ENCODE data around the gene NCKAP5.

The NCKAP5 gene

DNA sequence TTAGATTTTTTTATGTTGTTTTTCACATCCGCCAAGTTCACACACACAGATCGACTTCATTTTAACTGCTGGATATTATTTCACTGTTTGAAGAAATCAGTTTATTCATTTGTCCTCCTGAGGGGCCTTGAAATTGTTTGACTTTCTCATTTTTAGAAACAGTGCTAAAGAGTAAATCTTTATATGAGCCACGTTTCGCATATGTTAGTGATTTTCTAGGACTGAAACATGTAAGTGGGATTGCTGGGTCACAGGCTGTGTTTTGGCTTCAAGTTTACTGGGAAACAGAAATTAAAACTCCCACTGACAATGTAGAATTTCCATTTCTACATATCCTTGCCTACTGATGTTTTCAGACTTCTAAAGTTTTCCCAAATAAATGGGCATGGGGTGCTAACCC is 363.8 kb downstream of the NCKAP5 start:
- no peak for DNase-seq (ENCODE audit: low spot score)

DNA sequence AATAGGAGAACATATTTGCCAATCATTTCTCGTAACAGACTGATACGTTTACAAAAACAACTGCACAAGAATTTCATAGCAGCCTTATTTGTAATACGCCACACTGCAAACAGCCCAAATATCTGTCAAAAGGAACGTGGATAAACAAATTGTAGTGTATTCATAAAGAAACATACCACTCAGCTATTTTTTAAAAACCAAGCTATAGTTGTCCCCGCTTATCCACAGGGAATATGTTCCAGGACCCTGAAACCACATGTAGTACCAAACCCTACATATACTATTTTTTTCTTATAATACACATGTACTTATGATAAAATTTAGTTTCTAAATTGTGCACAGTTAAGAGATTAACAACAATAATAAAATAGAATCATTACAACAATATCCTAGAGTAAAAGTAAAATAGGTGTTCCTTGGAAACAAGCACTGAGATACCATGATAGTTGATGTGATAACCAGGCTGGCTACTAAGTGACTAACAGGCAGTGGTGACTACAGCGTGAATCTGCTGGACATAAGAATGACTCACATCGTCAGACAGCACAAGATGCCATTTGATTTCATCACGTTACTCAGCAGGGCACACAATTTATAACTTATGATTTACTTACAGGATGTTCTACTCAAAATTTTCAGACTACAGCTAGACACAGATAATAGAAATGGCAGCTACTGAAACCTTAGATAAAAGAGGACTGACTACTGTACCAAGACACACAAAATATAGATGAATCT is 367.4 kb downstream of the NCKAP5 start:
- DNase-seq (ENCODE audit: low spot score): peak; percentile 62

- DNase-seq (ENCODE audit: low spot score): no peak
Observed at GRCh38 chr2:133198678-133199077, 369.6 kb downstream of the NCKAP5 start.

GRCh38 chr2:133197156-133197555 is 371.1 kb downstream of the NCKAP5 start:
- DNase-seq (ENCODE audit: low spot score): no peak

DNA sequence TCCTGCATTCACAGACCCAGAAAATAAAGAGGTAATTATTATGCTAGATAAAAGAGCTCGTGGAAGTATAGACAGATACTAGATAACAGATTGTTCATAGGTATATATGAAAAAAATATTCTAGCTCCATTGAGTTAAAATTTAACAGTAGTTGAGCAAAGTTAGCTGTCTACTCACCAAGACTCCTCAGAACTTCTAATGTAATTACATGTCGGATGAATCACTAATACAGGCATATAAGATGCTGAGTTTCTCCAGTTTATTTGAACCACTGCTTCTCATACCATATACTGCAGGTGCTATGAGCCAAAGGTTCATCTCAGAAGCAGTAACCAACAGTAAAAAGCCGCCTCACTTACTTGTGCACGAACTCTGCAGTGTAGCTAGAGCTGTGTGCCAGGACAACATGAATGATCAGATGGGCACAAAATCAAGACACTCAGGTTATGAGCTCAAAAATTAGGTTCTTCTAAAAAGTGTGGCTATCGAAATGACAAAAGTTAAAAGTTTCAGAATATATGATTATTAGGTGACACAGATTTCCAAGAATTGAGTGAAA is 373.4 kb downstream of the NCKAP5 start:
- no peak for DNase-seq (ENCODE audit: low spot score)

- no peak for DNase-seq (ENCODE audit: low spot score)
Observed at GRCh38 chr2:133194362-133194655, 374.0 kb downstream of the NCKAP5 start.

DNA sequence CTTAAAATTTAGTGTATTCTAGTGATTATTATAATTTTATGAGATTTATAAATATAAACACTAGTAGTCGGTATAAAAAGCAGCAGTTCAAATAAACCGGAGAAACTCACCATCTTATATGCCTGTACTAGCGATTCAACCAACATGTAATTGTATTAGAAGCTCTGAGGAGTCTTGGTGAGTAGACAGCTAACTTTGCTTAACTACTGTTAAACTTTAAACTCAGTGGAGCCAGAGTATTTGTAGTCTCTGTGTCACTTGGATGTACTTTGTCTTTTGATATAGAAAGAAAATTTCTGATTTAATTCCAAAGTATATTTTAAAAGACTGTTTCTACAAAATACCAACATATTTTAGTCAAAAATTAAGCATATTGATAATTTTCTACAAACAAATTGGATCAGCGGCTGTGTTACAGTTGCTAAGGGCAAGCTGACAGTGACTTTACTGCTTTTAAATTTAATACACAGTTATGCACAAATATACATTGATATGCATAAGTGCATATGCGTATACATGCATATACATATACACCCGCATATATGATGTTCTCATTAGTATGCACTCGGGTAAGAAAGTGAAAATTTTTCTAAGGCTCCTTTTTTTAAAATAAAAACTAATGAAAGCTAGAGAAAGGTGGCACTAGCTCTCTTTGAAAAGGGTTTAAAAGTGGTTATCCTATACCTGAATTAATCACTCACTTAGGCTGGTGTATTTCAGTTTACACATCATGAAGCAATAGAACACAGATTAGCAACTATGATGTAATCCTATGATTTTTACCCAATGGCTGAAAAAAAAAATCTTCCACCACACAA is 374.5 kb downstream of the NCKAP5 start:
- no peak for DNase-seq (ENCODE audit: low spot score)

- DNase-seq (ENCODE audit: low spot score): no peak
Observed at GRCh38 chr2:133192028-133192427, 376.2 kb downstream of the NCKAP5 start.

DNA sequence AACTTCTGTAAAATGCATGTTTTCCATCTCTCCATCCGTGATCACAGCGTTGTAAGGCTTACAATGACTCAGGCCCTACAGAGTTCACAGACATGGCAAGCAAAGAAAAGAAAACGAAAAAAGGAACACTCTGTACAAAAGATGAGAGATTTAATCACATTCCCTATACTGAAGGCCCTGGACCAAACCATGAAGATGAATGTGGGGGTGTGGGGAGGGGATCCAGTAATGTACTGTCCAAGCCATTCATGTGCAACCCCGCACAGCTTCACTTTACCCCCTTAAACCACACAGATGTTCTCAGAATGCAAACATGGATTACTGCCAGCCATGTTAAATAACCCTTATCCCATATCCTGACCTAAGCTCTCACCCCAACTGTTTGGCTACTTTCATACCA is 391.1 kb downstream of the NCKAP5 start:
- DNase-seq (ENCODE audit: low spot score): no peak

GRCh38 chr2:133175926-133176325 is 392.3 kb downstream of the NCKAP5 start:
- no peak for DNase-seq (ENCODE audit: low spot score)

GRCh38 chr2:133173224-133173623 is 395.0 kb downstream of the NCKAP5 start:
- no peak for DNase-seq (ENCODE audit: low spot score)

GRCh38 chr2:133171393-133172004 is 396.8 kb downstream of the NCKAP5 start:
- peak; percentile 71 for DNase-seq (ENCODE audit: low spot score)

GRCh38 chr2:133169274-133169912 is 398.9 kb downstream of the NCKAP5 start:
- DNase-seq (ENCODE audit: low spot score): peak; percentile 7

GRCh38 chr2:133167990-133168389 is 400.3 kb downstream of the NCKAP5 start:
- DNase-seq (ENCODE audit: low spot score): no peak

DNA sequence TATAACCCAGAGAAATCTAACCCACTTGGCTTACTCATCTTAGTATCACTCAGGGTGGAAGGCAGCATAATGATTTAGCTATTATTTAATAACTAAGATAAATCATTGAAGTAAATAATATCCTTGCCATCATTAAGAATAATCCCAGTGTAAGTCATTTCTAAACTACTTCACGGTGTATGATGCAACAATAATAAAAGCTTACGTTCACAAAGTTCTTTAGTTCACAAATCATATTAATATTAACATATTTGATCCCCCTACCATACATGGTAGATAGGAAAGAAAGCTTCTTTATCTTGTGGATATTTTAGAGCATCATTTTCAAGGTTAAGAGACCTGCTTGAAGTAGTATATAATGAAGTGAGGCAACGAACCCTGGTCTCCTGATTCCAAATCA is 401.0 kb downstream of the NCKAP5 start:
- no peak for DNase-seq (ENCODE audit: low spot score)

DNA sequence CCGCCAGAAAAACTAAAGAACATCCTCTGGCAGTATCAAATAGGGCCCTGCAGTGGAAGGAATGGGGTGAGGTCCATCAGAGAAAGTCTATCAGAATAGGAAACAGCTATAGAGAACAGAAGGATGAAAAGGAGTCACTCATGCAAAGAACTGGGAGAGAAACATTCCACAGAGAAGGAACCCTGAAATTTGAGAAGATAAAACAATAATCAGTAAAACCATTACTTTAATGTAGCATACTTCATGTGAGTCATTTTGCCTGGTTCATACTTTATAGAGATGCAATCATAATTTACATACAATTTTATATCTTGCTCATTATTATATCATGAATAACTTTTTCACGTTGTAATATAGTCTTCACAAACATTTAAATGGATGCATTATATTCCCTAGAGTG is 402.2 kb downstream of the NCKAP5 start:
- no peak for DNase-seq (ENCODE audit: low spot score)

DNA sequence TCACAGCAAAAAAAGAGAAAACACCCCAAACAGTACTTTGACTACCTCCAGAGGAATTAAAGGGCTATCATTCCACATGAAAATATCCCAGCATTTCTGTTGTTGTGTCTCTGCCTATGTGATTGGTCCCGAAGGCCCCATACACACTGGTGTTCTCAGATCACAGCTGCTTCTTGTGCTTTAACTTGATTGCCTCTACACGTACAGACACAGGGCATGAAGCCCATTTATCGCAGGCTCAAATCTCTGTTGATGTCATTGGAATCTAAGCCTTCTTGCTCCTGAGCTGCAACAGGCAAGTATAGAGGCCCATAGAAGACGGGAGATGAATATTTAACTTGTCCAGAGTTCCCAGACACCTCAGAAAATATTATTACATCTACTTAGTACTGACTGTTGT is 405.2 kb downstream of the NCKAP5 start:
- DNase-seq (ENCODE audit: low spot score): no peak

DNA sequence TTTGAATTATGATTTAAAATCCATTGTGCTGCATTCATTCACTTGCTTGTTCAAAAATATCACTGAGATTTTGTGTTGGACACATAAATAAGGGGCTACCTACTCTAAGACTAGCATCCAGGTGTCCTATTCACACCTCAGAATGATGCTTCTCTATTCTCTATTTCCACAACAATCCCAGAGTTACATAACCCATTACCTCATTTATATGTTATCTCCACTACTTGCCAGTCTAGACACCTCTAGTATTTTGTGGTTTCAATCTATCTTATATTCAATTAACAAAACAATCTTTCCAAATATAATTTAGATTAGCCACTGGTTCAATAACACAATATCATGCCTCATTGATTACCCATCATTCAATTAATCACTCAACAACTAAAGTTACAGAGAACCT is 409.8 kb downstream of the NCKAP5 start:
- DNase-seq (ENCODE audit: low spot score): no peak

DNA sequence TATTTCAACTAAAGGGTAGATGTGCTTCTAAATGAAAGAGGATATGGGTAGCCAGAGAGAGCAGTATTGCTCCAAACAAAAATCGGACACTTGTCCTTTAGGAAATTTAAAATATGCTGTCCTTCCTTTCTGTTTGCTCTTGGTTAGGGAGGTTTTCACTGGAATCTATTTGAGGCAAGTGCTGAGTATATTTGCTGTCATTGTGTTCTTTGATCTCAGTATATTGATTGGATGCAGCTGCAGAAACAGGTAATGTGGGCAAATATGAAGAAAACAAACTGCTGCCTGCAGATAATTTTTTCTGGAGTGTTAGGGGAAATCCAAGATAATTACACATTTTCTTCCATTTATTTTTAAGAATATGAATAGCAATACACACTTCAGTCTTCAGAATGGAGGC is 410.2 kb downstream of the NCKAP5 start:
- DNase-seq (ENCODE audit: low spot score): no peak

DNA sequence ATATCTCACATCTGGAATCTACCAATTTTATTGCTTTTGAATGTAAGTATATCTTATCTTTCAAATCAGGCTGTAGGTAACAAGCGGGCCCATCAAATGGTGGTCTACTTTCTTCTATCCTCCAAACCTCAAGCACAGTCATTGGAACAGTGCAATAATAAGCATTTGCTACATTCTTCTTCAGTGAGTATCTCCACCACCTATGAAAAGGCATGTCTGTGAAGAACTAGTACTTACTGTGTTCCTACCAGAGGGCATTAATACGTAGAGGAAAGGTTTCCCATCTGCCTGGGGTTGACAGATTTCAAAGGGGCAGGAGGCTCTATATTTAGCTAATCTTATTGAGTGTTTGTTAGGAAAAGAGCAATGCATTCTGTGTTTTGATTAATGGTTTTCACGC is 411.1 kb downstream of the NCKAP5 start:
- DNase-seq (ENCODE audit: low spot score): no peak

DNA sequence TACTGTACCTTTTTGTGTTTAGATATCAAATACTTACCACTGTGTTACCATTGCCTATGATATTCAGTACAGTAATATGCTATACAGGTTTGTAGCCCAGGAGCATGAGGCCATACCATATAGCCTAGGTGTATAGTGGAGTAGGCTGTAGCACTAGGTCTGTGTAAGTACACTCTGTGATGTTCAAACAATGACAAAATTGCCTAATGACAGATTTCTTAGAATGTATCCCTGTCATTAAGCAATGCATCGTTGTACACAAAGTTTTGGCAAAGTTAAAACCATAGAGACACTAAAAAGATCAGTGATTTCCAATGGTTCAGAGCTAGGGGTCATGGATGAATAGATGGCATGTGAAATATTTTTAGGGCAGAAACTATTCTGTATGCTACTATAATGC is 415.5 kb downstream of the NCKAP5 start:
- no peak for DNase-seq (ENCODE audit: low spot score)

DNA sequence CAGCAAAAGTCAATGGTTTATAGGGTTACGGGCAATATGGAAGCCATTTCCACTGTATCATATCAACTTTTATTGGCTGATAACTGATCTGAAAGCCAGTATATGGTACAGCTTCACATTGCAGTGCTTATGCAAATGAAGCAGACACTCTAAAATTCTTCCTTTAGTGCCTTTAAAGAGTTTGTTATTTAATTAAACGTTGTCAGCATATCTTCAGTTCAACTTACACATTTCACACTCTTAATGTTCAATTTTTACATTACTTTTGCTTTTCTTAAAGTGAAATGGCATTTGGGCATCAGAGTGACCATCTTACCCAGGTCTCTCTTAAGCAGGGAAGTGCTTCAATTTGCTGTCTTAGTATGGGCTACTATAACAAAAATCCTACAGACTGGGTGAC is 420.1 kb downstream of the NCKAP5 start:
- DNase-seq (ENCODE audit: low spot score): no peak

DNA sequence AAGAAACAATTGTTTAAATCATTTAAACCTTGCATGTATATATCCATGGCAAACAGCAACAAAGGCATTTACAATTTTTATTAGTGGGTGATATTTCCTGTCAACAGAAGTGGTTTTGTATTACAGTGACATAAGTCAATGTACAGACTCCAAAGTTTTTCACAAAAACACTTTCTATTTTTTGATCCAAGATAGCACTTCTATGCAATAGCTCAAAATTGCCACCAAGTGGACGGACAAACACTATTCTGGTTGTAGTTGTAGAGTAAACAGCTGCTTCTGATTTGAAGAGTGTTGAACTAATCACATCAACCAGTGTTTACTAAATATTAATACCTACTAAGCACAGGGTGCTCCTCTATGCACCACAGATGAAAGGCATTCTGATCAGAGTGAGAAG is 421.4 kb downstream of the NCKAP5 start:
- no peak for DNase-seq (ENCODE audit: low spot score)

Data from SW480 (cell line).